Nephron progenitor cell (in vitro differentiated cells): ENCODE data around the gene BANP.

Experiments used
- DNase-seq: peaks from one replicate; pipeline ENCODE4 v3.0.0; 2021
- H3K27ac Mint-ChIP-seq: 2 replicates; pipeline ENCODE4 v1.8.0; 2021; ENCODE audit warnings: mild to moderate bottlenecking, moderate library complexity, mixed read lengths
- H3K27me3 Mint-ChIP-seq: 2 replicates; pipeline ENCODE4 v1.8.0; 2021; ENCODE audit warnings: mild to moderate bottlenecking, low read depth, mixed read lengths; ENCODE audit not compliant: poor library complexity
- H3K36me3 Mint-ChIP-seq: 2 replicates; pipeline ENCODE4 v1.8.0; 2021; ENCODE audit warnings: low read depth, mixed read lengths
- H3K4me1 Mint-ChIP-seq: 2 replicates; pipeline ENCODE4 v1.8.0; 2021; ENCODE audit warnings: mixed read lengths
- H3K4me3 Mint-ChIP-seq: 2 replicates; pipeline ENCODE4 v1.8.0; 2021; ENCODE audit warnings: mild to moderate bottlenecking, moderate library complexity, mixed read lengths
- H3K9me3 Mint-ChIP-seq: 2 replicates; pipeline ENCODE4 v1.8.0; 2021; ENCODE audit warnings: mild to moderate bottlenecking, moderate library complexity, mixed read lengths
- TF ChIP-seq, protein P1 (sequence below): fragments of 200-600 bp; sonication (generic); IDR thresholded peaks from 2 replicates; pipeline ENCODE4 v1.5.0; 2021; ENCODE audit warnings: antibody characterized with exemption

The BANP gene

DNA sequence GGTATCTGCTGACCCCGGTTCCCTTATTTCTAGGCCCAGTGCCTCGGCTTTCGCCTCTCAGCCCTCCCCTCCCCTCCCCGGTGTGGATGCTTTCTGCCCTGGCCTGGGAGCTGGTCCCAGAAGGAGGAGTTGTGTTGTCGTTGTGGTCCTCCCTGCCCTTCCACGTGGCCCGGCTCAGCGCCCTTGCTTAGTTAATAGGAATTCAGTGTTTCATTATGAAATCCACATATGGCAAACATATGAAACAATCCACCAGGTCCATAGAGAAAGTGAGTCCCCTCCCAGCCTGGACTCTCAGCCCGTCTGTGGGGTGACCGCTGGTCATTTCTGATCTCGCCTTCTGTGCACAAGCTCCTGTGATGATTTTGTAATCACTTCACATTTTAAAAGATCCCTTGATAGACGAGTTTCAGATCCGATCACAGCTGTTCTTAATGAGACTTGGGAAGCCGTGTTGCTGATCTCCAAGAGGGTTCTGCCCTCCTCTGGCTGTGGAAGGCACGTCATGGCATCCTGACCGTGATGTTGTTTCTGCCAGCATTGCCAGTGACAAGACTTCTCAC lies 112.1 kb downstream of the BANP start:
- DNase-seq: no peak
- Mint-ChIP-seq H3K4me1 (peaks cover 28% of the 10 kb centered on the region), H3K36me3 (peaks cover 6% of the 10 kb centered on the region), H3K27me3 (no peaks in the 10 kb centered on the region), H3K9me3 (no peaks in the 10 kb centered on the region), H3K27ac (peak overlapping the region; percentile 29), H3K4me3 (no peak overlapping the region)
- TF ChIP-seq, protein P1, sequence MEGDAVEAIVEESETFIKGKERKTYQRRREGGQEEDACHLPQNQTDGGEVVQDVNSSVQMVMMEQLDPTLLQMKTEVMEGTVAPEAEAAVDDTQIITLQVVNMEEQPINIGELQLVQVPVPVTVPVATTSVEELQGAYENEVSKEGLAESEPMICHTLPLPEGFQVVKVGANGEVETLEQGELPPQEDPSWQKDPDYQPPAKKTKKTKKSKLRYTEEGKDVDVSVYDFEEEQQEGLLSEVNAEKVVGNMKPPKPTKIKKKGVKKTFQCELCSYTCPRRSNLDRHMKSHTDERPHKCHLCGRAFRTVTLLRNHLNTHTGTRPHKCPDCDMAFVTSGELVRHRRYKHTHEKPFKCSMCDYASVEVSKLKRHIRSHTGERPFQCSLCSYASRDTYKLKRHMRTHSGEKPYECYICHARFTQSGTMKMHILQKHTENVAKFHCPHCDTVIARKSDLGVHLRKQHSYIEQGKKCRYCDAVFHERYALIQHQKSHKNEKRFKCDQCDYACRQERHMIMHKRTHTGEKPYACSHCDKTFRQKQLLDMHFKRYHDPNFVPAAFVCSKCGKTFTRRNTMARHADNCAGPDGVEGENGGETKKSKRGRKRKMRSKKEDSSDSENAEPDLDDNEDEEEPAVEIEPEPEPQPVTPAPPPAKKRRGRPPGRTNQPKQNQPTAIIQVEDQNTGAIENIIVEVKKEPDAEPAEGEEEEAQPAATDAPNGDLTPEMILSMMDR: no peak

GRCh38 chr16:88064011-88064888 lies 113.0 kb downstream of the BANP start:
- no peaks in the 10 kb centered on the region for H3K9me3 Mint-ChIP-seq
- peaks cover 28% of the 10 kb centered on the region for H3K4me1 Mint-ChIP-seq
- H3K4me3 Mint-ChIP-seq: no peak overlapping the region
- peaks cover 6% of the 10 kb centered on the region for H3K36me3 Mint-ChIP-seq
- H3K27me3 Mint-ChIP-seq: no peaks in the 10 kb centered on the region
- DNase-seq: no peak
- TF ChIP-seq, protein P1: no peak
- no peak overlapping the region for H3K27ac Mint-ChIP-seq

- H3K4me1 Mint-ChIP-seq: peaks cover 33% of the 10 kb centered on the region
- no peaks in the 10 kb centered on the region for H3K27me3 Mint-ChIP-seq
- H3K27ac Mint-ChIP-seq: no peak overlapping the region
- H3K4me3 Mint-ChIP-seq: no peak overlapping the region
- TF ChIP-seq, protein P1: no peak
- H3K9me3 Mint-ChIP-seq: no peaks in the 10 kb centered on the region
- H3K36me3 Mint-ChIP-seq: peaks cover 13% of the 10 kb centered on the region
- no peak for DNase-seq
Measured at GRCh38 chr16:88064889-88065746, 113.9 kb downstream of the BANP start.

- Mint-ChIP-seq H3K27ac (no peak overlapping the region), H3K27me3 (no peaks in the 10 kb centered on the region), H3K4me1 (peaks cover 33% of the 10 kb centered on the region), H3K9me3 (no peaks in the 10 kb centered on the region), H3K36me3 (peaks cover 17% of the 10 kb centered on the region), H3K4me3 (no peak overlapping the region)
- DNase-seq: no peak
- TF ChIP-seq, protein P1: no peak
Measured at GRCh38 chr16:88065747-88066142, 114.5 kb downstream of the BANP start.

DNA sequence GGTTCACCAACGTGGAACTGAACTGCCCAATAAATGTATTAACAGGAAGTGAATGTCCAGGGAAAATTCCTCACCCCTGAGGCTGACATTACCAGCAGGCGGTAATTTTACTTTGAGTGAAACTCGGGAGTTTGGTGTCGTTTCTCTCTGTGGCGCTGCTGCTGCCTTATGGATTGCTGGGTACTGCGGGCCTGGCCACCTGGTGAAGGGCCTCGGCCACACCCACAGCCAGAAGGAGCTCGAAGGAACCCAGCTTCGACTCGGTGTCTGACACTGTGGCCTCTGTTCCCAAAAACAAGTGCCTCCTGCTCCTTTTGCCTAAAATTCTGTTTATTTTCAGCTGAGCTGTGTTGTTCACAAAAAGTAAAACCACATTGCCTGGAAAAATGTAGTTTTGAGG lies 115.0 kb downstream of the BANP start:
- no peaks in the 10 kb centered on the region for H3K27me3 Mint-ChIP-seq
- H3K27ac Mint-ChIP-seq: no peak overlapping the region
- H3K4me3 Mint-ChIP-seq: no peak overlapping the region
- peaks cover 17% of the 10 kb centered on the region for H3K36me3 Mint-ChIP-seq
- no peaks in the 10 kb centered on the region for H3K9me3 Mint-ChIP-seq
- H3K4me1 Mint-ChIP-seq: peaks cover 30% of the 10 kb centered on the region
- DNase-seq: no peak
- TF ChIP-seq, protein P1: no peak
